IMR-90 (cell line): ENCODE results near the gene RPL21. TPM values are rescaled to one million over a fixed set of nuclear protein-coding genes. Genes with fewer than 3 reads are reported as not detected.

ENCODE experiments used
- ATAC-seq: fragments of 200-7000 bp; cut with Tn5 transposase; 2 replicates; pipeline ENCODE4 v1.9.1; 2020; ENCODE audit warnings: low read depth, mild to moderate bottlenecking, moderate library complexity
- BruUV-seq: library from RNA; stranded (reverse); fragments of 400-500 nt; replicated peaks from 2 replicates; lab custom pipeline; 2021; lab: Mats Ljungman, UMichigan
- CTCF ChIA-PET: fragments of 300-600 bp; formaldehyde crosslinking; extraction: SDS; loops from one replicate; lab custom pipeline; 2021; ENCODE audit warnings: antibody characterized with exemption; lab: Yijun Ruan, JAX
- POLR2A ChIA-PET: fragments of 300-600 bp; sonication (Branson Sonifier 250); formaldehyde crosslinking; loops from one replicate; lab custom pipeline; 2022; ENCODE audit warnings: antibody characterized with exemption; ENCODE audit not compliant: unreplicated experiment; lab: Charles Lee
- DNase-seq: peaks from one replicate; pipeline ENCODE4 v3.0.0; 2013
- H2AFZ ChIP-seq: replicated peaks from 2 replicates; pipeline ENCODE3; 2013; ENCODE audit warnings: low read length, mild to moderate bottlenecking; ENCODE audit not compliant: poor library complexity
- H2AK5ac ChIP-seq: 2 replicates; pipeline ENCODE4 v1.6.1; 2013; ENCODE audit warnings: low read depth, low read length, inconsistent platforms
- H2AK9ac ChIP-seq: replicated peaks from 2 replicates; pipeline ENCODE3; 2013; ENCODE audit warnings: mild to moderate bottlenecking, low read depth, low read length, moderate library complexity; ENCODE audit not compliant: poor library complexity
- H2BK120ac ChIP-seq: 2 replicates; pipeline ENCODE4 v1.6.1; 2013; ENCODE audit warnings: low read depth, low read length, inconsistent platforms
- H2BK15ac ChIP-seq: 3 replicates; pipeline ENCODE4 v1.6.1; 2013; ENCODE audit warnings: low read depth, low read length, inconsistent platforms
- H2BK20ac ChIP-seq: 2 replicates; pipeline ENCODE4 v1.6.1; 2013; ENCODE audit warnings: low read depth, mild to moderate bottlenecking, inconsistent platforms, low read length, moderate library complexity
- H2BK5ac ChIP-seq: 2 replicates; pipeline ENCODE4 v1.6.1; 2013; ENCODE audit warnings: mild to moderate bottlenecking, low read depth, low read length, inconsistent platforms; ENCODE audit not compliant: poor library complexity, severe bottlenecking
- H3K14ac ChIP-seq: replicated peaks from 2 replicates; pipeline ENCODE4 v1.6.1; 2013; ENCODE audit warnings: low read depth, low read length, inconsistent platforms
- H3K18ac ChIP-seq: 2 replicates; pipeline ENCODE4 v1.6.1; 2013; ENCODE audit warnings: low read depth, low read length, control low read depth
- H3K23ac ChIP-seq: 2 replicates; pipeline ENCODE4 v1.6.1; 2013; ENCODE audit warnings: low read depth, low read length, inconsistent platforms
- H3K27ac ChIP-seq: 2 replicates; pipeline ENCODE4 v1.5.1; 2013; ENCODE audit warnings: mild to moderate bottlenecking, control low read depth, low read length; ENCODE audit not compliant: insufficient read depth
- H3K27me3 ChIP-seq: 2 replicates; pipeline ENCODE4 v1.6.1; 2013; ENCODE audit warnings: low read length; ENCODE audit not compliant: control insufficient read depth, insufficient read depth
- H3K36me3 ChIP-seq: 2 replicates; pipeline ENCODE4 v1.6.1; 2013; ENCODE audit warnings: low read length, mixed read lengths; ENCODE audit not compliant: control insufficient read depth, insufficient read depth
- H3K4ac ChIP-seq: 2 replicates; pipeline ENCODE4 v1.6.1; 2013; ENCODE audit warnings: low read depth, low read length, inconsistent platforms
- H3K4me1 ChIP-seq: 2 replicates; pipeline ENCODE4 v1.6.1; 2013; ENCODE audit warnings: low read length, mixed read lengths; ENCODE audit not compliant: control insufficient read depth, insufficient read depth
- H3K4me2 ChIP-seq: 2 replicates; pipeline ENCODE4 v1.6.1; 2013; ENCODE audit warnings: low read depth, mild to moderate bottlenecking, control low read depth, low read length, moderate library complexity
- H3K4me3 ChIP-seq: 2 replicates; pipeline ENCODE4 v1.5.1; 2013; ENCODE audit warnings: low read depth, mild to moderate bottlenecking, control low read depth, low read length, moderate library complexity; ENCODE audit not compliant: insufficient read depth
- H3K56ac ChIP-seq: 2 replicates; pipeline ENCODE4 v1.6.1; 2013; ENCODE audit warnings: low read length, inconsistent platforms; ENCODE audit not compliant: insufficient read depth; ENCODE audit errors: extremely low read depth
- H3K79me1 ChIP-seq, 2 experiments: 2 replicates each; pipeline ENCODE4 v1.6.1; 2013; ENCODE audit warnings: low read length in 2 of 2, inconsistent platforms in 1 of 2, low read depth in 1 of 2
- H3K9ac ChIP-seq: 2 replicates; pipeline ENCODE4 v1.6.1; 2013; ENCODE audit warnings: low read depth, low read length, control low read depth
- H3K9me1 ChIP-seq: 2 replicates; pipeline ENCODE4 v1.6.1; 2013; ENCODE audit warnings: low read length, inconsistent platforms; ENCODE audit not compliant: insufficient read depth
- H3K9me3 ChIP-seq: 2 replicates; pipeline ENCODE4 v1.6.1; 2013; ENCODE audit warnings: low read length; ENCODE audit not compliant: control insufficient read depth, insufficient read depth
- H4K20me1 ChIP-seq: 2 replicates; pipeline ENCODE4 v1.6.1; 2013; ENCODE audit warnings: low read length, inconsistent platforms; ENCODE audit not compliant: insufficient read depth
- H4K5ac ChIP-seq: 2 replicates; pipeline ENCODE4 v1.6.1; 2013; ENCODE audit warnings: mild to moderate bottlenecking, low read depth, low read length, control low read depth
- H4K8ac ChIP-seq, 2 experiments: 2 replicates each; pipeline ENCODE4 v1.6.1; 2013; ENCODE audit warnings: low read depth in 2 of 2, low read length in 2 of 2, control low read depth in 1 of 2, inconsistent platforms in 1 of 2
- H4K91ac ChIP-seq: 2 replicates; pipeline ENCODE4 v1.6.1; 2013; ENCODE audit warnings: low read depth, low read length, inconsistent platforms; ENCODE audit not compliant: insufficient read depth
- BHLHE40 ChIP-seq: fragments of 150-350 bp; IDR thresholded peaks from 2 replicates; pipeline ENCODE4 v1.6.1; 2016; ENCODE audit warnings: mild to moderate bottlenecking, low read depth, low read length
- FOS ChIP-seq: fragments of 150-350 bp; IDR thresholded peaks from 2 replicates; pipeline ENCODE4 v1.6.1; 2016; ENCODE audit warnings: low read depth, low read length
- NFE2L2 ChIP-seq: fragments of 150-350 bp; IDR thresholded peaks from 2 replicates; pipeline ENCODE4 v1.6.1; 2016; ENCODE audit warnings: low read depth, mild to moderate bottlenecking, low read length
- POLR2A ChIP-seq: IDR thresholded peaks from 2 replicates; pipeline ENCODE4 v1.6.1; 2012; ENCODE audit warnings: mild to moderate bottlenecking, low read depth, low read length
- RFX5 ChIP-seq: IDR thresholded peaks from 2 replicates; pipeline ENCODE4 v1.8.0; 2012; ENCODE audit warnings: low read depth, mild to moderate bottlenecking, low read length, moderate library complexity
- WGBS, 2 experiments: methylation state at CpG; one replicate each; pipeline versions ENCODE4 v1.1.5 to v1.1.7; 2013; ENCODE audit warnings: missing lambda C conversion rate in 2 of 2; ENCODE audit not compliant: insufficient read length in 1 of 2; ENCODE audit errors: extremely low coverage in 2 of 2; 5-methylcytosine and 5-hydroxymethylcytosine counted together
- dilution Hi-C: fragments of 300-500 bp; cut with HindIII; formaldehyde crosslinking; loops from one replicate; pipeline ENCODE4 v1.14.3; 2018; ENCODE audit warnings: low sequenced_read_pairs; ENCODE audit not compliant: unreplicated experiment
- in situ Hi-C: fragments of 300-500 bp; cut with MboI; formaldehyde crosslinking; loops from 3 replicates; pipeline ENCODE4 v1.14.3; 2019; ENCODE audit warnings: low sequenced_read_pairs, inconsistent platforms, mixed read lengths
- intact Hi-C: fragments of 100-400 bp; cut with micrococcal nuclease; formaldehyde crosslinking; loops from 2 replicates; pipeline ENCODE4 v1.10.0; 2022
- polyA plus RNA-seq, 3 experiments: library from polyadenylated mRNA; depleted of rRNA; stranded (reverse); fragments of >200 nt; gene quantifications; 2 replicates each; pipeline ENCODE4 v1.2.3, GENCODE V29; 2012; ENCODE audit warnings: low replicate concordance in 1 of 3
- total RNA-seq: library from RNA; depleted of rRNA; stranded (reverse); fragments of >200 nt; gene quantifications from 2 replicates; pipeline ENCODE4 v1.2.3, GENCODE V29; 2012

Gene RPL21
- total and polyA plus RNA-seq, 2 of the 4 experiments (the other 2 are of a cell fraction) = 912 to 1,160 TPM

DNA sequence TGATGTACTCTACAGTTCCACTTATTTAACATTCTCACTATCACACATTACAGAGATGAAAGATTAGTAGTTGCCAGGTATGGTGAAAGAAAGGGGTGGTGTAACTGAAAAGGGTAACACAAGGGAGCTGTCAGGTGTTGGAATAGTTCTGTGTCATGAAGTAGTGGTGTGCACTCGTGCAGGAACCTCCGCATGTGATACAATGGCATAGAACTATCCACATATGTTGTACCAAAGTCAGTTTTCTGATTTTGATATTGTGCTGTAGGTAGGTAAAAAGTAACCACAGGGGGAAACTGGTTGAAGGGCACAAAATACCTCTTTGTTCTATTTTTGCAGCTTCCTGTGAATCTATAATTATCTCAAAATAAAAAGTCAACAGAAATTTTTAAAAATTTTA lies 24.4 kb upstream of the RPL21 start:
- no peaks in the 10 kb centered on the region for H3K9me1 ChIP-seq
- no peak overlapping the region for H4K8ac ChIP-seq
- no peak overlapping the region for H2AK9ac ChIP-seq
- no peak overlapping the region for H2AFZ ChIP-seq
- H3K4me2 ChIP-seq = no peak overlapping the region
- no peak for DNase-seq
- no peak overlapping the region for H2BK20ac ChIP-seq
- H3K4ac ChIP-seq = no peak overlapping the region
- H2BK120ac ChIP-seq = no peak overlapping the region
- no peak overlapping the region for H3K4me3 ChIP-seq
- no peak overlapping the region for H3K18ac ChIP-seq
- TF ChIP-seq FOS (no peak), NFE2L2 (no peak), POLR2A (no peak), RFX5 (no peak), BHLHE40 (no peak)
- no peak overlapping the region for H3K27ac ChIP-seq
- no CpG with 5 or more reads among the region's 2 CpGs for WGBS, 2 experiments
- H3K36me3 ChIP-seq = no peaks in the 10 kb centered on the region
- no peak overlapping the region for H2BK15ac ChIP-seq
- no peaks in the 10 kb centered on the region for H3K4me1 ChIP-seq
- no peak for ATAC-seq
- ChIA-PET CTCF (interaction anchor here (0.5 to 0.6 kb wide), 3 partner anchors 13 to 1032 kb away, joined by 3 to 6 read pairs (median 4); no protein-coding TSS in a partner anchor), POLR2A (no interaction called here)
- H4K91ac ChIP-seq = no peak overlapping the region
- no peak overlapping the region for H3K14ac ChIP-seq
- no peaks in the 10 kb centered on the region; the same call in 1 of the 2 replicates for H3K27me3 ChIP-seq
- in situ Hi-C loops = no loop called here
- dilution Hi-C loops = no loop called here
- H3K9ac ChIP-seq = no peak overlapping the region
- H3K9me3 ChIP-seq = no peaks in the 10 kb centered on the region; the same call in 1 of the 2 replicates
- no TSS peak for BruUV-seq
- H3K56ac ChIP-seq = no peak overlapping the region
- no peak overlapping the region for H2BK5ac ChIP-seq
- H4K20me1 ChIP-seq = no peaks in the 10 kb centered on the region
- H2AK5ac ChIP-seq = no peak overlapping the region
- no peaks in the 10 kb centered on the region for H3K79me1 ChIP-seq
- H3K23ac ChIP-seq = no peak overlapping the region
- intact Hi-C loops = no loop called here
- no peak overlapping the region for H4K5ac ChIP-seq
